Thyroid gland (tissue), 4 donors: ENCODE data around the gene SOX30.

Experiments
- CTCF ChIP-seq, 6 experiments: fragments of 200-600 bp in 3 of 6; fragments of 450-650 bp in 3 of 6; sonication (generic) in 3 of 6; IDR thresholded peaks; one replicate each; pipeline ENCODE4 v1.5.1; 2016 to 2019; ENCODE audit warnings: antibody characterized with exemption in 6 of 6, mild to moderate bottlenecking in 2 of 6, inconsistent platforms in 1 of 6, moderate library complexity in 1 of 6
- POLR2A ChIP-seq, 2 donors: fragments of 450-650 bp; IDR thresholded peaks; one replicate each; pipeline ENCODE4 v1.6.1; 2017; ENCODE audit warnings: antibody characterized with exemption in 2 of 2, mild to moderate bottlenecking in 2 of 2, moderate library complexity in 1 of 2

- TF ChIP-seq POLR2A (IDR thresholded peaks at IDR 0.05) (no peak), CTCF (IDR thresholded peaks at IDR 0.05) (no peak)
Observed at GRCh38 chr5:157672976-157673375, 20.7 kb upstream of the SOX30 start.
